HFF-Myc (cell line): ENCODE results near the gene LENEP.

ENCODE experiments used
- DNase-seq: peaks from one replicate; pipeline ENCODE4 v3.0.0-alpha.2; 2011; ENCODE audit warnings: low read depth; ENCODE audit errors: extremely low read depth
- H3K4me3 ChIP-seq: replicated peaks from 2 replicates; pipeline ENCODE4 v1.5.1; 2011; ENCODE audit warnings: low read depth, mild to moderate bottlenecking, control low read depth, low read length
- TF ChIP-seq, protein P1 (sequence below): IDR thresholded peaks from 2 replicates; pipeline ENCODE4 v1.5.1; 2012; ENCODE audit warnings: mild to moderate bottlenecking, low read depth, low read length, control low read depth; ENCODE audit errors: missing control alignments

The LENEP gene

DNA sequence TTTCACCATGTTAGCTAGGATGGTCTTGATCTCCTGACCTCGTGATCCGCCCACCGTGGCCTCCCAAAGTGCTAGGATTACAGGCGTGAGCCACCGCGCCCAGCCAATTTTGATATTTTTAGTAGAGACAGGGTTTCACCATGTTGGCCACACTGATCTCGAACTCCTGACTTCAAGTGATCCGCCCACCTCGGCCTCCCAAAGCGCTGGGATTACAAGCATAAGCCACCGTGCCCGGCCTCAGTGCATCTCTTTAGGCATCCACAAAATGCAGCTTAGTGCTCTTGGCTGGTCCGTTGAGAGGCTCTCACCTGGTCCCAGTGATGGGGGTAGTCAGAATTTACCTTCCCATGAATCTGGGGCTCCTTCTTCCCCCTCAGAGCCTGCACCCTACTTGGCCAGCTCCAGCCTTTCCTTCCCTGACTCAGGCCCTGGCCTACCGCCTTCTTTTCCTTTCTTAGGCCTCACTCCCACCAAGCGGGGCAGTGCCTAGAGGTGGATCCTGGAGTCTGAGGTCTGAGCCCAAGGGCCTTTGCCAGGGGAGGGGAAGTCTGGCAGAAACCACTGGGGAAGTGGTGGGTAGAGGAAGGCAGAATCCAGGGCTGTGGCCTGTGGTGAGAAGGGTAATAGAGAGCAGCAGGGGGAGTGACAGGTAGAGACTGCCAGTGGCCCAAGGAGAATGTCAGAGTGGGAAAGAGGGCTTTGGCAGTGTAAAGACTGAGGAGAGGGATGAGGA, 3.7 kb downstream of the LENEP start:
- TF ChIP-seq, protein P1, sequence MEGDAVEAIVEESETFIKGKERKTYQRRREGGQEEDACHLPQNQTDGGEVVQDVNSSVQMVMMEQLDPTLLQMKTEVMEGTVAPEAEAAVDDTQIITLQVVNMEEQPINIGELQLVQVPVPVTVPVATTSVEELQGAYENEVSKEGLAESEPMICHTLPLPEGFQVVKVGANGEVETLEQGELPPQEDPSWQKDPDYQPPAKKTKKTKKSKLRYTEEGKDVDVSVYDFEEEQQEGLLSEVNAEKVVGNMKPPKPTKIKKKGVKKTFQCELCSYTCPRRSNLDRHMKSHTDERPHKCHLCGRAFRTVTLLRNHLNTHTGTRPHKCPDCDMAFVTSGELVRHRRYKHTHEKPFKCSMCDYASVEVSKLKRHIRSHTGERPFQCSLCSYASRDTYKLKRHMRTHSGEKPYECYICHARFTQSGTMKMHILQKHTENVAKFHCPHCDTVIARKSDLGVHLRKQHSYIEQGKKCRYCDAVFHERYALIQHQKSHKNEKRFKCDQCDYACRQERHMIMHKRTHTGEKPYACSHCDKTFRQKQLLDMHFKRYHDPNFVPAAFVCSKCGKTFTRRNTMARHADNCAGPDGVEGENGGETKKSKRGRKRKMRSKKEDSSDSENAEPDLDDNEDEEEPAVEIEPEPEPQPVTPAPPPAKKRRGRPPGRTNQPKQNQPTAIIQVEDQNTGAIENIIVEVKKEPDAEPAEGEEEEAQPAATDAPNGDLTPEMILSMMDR, result no peak
- no peak for DNase-seq
- H3K4me3 ChIP-seq, result no peak overlapping the region

GRCh38 chr1:154998201-154998780, 4.9 kb downstream of the LENEP start:
- H3K4me3 ChIP-seq, result no peak overlapping the region
- TF ChIP-seq, protein P1, result no peak
- DNase-seq, result no peak

- H3K4me3 ChIP-seq, result peak overlapping the region; percentile 61
- TF ChIP-seq, protein P1, result peak; percentile 98
- peak; percentile 64 for DNase-seq
Measured at GRCh38 chr1:154998818-154999570, 5.6 kb downstream of the LENEP start.

GRCh38 chr1:154999571-155000410, 6.4 kb downstream of the LENEP start:
- peak overlapping the region; percentile 61 for H3K4me3 ChIP-seq
- TF ChIP-seq, protein P1, result no peak
- no peak for DNase-seq

DNA sequence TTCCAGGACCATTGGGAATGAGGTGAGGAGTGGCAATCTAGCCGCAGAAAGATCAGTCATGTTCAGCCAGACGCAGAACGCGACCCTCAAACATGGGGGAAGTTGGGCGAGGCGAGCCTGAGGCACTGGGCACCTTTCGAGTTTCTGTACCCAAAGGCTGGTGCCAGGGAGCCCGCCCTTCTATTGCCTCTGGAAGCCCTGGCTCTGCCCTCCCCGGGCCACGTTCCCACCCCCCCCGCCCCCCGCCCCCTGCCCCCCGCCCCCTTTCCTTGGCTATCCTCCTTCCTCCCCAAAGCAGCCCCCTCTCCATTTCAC, 7.0 kb downstream of the LENEP start:
- no peak for DNase-seq
- TF ChIP-seq, protein P1, result no peak
- peak overlapping the region; percentile 61 for H3K4me3 ChIP-seq

DNA sequence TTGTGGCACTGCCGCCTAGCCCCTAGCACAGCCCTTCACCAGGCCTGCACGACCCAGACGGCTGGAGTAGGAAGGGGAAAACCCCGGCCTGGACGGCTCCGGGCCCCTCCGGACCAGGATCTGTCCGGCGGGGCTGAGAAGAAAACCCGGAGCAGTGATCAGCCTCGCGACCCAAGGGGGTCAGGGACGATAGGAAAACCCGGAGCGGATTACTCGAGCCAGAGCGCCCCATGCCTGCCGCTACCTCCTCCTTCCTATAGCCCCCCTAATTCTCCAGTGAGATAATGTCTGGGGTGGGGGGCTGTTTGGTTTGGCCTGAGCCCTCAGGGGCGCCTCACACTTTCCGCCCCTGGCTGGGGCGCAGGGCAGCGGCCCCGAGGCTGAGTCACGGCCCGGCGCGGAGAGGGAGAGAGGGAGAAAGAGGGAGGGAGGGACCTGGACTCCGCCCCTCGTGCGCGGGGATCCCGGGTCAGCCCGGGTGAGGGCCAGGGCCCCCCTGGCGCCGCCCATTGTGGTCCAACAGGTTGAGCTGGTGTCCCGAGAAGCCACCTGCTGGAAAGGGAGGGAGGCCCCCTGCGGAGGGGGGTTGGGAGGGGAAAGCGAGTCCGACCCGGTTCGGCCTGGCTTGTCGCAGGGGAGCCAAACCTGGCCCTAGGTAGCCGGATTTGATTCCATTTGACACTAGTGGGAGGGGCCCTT, 7.5 kb downstream of the LENEP start:
- TF ChIP-seq, protein P1, result no peak
- DNase-seq, result peak; percentile 53
- peak overlapping the region; percentile 61 for H3K4me3 ChIP-seq
